DMS79 treated with DMSO at 0.1 percent for 48 hours (cell line): ENCODE data around the gene ANKRD13B.

ENCODE experiments used
- DNase-seq: peaks from one replicate; lab custom pipeline; 2025; lab: John Stamatoyannopoulos, UW

Gene ANKRD13B

DNA sequence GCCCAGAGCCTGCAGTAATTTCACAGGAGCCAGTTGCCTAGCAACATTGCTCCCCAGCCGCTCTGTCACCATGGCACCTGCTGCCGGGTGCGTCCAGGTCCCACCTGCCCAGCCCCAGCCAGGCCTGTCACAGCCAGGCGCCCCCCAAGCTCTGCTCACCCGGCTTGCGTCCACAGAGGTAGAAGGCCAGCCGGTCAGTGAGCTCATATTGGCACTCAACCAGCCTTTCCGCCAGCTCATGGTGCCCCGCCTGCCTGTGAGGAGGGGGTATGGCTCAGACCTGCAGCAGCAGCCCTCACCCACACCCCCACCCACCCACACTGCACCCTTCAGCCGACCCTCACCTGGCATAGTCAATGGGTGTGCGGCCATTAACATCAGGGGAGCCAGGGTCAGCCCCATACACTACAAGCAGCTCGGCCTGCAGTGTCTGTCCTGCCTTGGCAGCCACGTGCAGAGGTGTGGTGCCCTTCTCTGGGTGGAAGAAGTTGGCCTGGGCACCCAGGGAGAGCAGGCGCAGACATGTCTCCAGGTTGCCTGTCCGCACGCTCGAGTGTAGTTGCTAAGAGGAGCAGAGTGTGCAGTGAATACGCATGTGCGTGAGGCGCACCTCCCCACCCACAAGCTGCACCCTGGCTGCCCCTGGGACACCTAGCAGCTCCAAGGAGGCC lies 11.2 kb upstream of the ANKRD13B start:
- DNase-seq: peak; percentile 16

DNA sequence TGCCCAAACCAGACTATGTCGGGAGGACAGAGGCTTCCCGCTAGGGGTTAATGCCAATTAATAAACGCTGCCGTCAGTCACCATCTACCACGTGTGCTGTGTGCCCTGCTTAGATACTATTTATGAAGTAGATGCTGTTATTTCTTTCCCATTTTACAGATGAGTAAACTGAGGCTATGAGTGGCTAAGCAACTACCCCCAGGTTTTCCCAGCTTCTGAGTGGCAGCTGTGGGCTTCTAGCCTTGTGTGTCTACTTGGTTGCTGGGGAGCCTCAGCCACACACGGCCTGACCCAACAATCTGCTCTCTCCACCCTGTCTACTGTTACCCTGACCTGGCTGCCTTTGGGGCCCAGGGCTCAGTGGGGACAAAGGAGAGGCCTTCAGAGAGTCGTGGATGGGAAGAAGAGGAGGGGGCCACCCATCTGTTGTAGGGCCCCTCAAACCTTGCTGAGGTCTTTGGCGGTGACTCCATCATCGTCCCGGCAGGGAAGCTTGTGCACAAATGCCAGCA lies 10.6 kb upstream of the ANKRD13B start:
- DNase-seq: no peak

GRCh38 chr17:29582772-29583171 lies 10.2 kb upstream of the ANKRD13B start:
- no peak for DNase-seq

GRCh38 chr17:29583324-29584248 lies 9.3 kb upstream of the ANKRD13B start:
- DNase-seq: peak; percentile 16

GRCh38 chr17:29584452-29585079 lies 8.4 kb upstream of the ANKRD13B start:
- no peak for DNase-seq

- no peak for DNase-seq
These were observed 7.7 kb upstream of the ANKRD13B start for GRCh38 chr17:29585080-29585751.

DNA sequence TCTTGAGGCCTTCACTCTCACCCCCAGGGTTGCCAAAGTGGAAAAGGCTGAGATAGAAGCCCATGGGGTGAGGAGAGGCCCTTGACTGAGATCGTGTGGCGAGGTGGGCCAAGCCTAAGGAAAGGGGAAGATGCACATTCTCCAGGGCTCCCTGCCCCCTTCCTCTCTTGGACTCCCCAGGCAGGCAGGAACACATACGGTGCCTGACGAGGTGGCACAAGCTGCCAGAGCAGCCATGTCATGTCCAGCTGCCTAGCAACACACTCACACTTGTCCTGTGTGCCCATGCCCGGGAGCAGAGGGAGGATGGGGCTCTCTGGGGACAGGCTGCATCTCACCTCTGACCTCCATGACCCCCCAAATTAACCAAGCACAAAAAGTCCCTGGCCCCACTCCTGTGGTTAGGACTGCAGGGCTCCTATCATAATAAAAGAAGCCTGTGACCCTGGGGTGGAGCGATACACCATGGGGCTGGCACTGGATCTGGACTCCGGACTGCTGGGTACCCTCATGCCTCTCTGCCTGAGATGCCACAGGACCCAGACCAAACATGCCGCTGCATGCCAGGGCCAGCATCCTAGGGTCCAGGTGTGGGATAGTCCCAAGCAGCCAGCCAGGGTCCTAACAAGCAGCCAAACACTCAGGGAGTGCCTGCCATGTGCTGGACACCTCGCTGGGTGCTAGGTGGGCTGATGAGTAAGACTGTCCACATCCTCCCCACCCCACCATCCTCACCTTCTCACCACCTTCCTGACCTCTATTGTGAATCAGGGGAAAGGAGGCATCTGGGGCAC lies 6.1 kb upstream of the ANKRD13B start:
- no peak for DNase-seq

- no peak for DNase-seq
These were observed 5.3 kb upstream of the ANKRD13B start for GRCh38 chr17:29587591-29587990.

GRCh38 chr17:29588017-29588561 lies 4.8 kb upstream of the ANKRD13B start:
- DNase-seq: no peak

GRCh38 chr17:29588562-29589411 lies 4.1 kb upstream of the ANKRD13B start:
- DNase-seq: no peak

DNA sequence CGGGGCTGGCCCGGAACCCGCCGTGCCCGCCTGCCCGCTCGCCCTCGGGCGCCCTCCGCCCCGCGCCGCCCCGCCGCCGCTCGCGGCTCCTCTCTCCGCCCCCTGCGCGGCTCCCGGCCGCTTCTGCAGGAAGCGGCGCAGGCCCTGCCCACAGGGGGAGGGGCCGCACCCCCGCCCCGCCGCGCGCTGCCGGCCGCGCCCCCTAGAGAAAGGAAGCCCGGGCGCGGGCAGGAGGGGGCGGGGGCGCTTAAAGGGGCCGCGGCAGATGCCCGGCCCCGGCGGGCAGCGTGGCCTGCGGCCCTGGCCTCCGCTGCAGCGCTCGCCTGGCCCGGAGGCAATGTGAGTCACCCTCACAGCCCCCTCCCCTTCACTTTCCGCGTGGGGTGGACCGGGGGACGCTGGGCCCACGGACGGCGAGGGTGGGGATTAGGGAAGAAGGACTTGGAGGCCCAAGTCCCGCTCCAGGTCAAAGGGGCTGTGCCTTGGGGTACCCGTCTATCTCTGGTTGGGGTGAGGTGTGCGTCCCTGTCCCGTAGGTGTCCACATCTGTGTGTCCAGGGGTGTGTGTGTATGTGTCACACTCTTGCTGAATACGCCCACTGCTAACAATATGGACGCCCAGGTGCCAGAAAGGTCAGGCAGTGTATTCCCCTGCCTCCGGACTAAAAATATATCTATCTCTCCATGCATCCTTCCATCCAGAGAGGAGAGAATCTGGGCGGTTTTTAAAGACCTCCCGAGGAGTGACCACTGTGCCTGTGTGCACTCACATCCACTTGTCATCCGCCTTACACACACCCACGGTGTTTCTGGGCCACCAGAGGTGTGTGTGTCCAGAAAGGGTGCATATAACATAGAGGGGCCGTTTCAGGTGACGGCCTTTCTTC lies 3.2 kb upstream of the ANKRD13B start, which contains the start of gene GIT1:
Gene GIT1 (minus strand): TSS at position 125 of the 887 bp plus-strand sequence. CDS start 270 bp downstream, outside the sequence.
- peak; percentile 68 for DNase-seq

- peak; percentile 63 for DNase-seq
These were observed 2.4 kb upstream of the ANKRD13B start for GRCh38 chr17:29590411-29591145.

DNA sequence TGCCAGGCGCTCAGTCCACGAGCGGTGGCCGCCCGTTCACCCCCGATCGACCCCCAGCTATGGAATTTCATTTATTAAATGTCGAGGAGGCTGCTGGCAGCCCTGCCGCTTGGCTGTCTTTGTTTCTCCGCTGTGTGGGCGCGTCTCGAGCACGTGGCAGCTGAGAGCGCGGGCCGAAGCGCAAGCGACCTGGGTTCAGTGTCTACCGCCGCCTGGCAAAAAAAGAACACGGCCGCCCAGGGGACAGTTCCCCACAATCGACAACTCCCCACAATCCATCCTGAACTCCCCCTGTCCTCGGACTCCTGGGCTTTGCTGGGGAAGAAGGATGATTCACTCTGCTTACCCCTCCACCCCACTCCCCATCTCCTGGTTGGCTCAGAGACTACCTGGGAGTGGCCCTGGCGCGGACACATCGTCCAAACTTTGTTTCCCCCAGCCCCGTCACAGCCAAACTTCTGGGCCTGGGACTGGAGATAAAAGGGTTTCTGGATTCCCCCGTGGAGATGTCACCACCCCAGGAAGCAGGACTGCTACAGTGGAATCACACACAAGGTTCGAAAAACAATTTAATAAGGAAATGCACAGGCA lies 1.7 kb upstream of the ANKRD13B start:
- DNase-seq: no peak

GRCh38 chr17:29591737-29592608 lies 959 bp upstream of the ANKRD13B start:
- DNase-seq: peak; percentile 92

DNA sequence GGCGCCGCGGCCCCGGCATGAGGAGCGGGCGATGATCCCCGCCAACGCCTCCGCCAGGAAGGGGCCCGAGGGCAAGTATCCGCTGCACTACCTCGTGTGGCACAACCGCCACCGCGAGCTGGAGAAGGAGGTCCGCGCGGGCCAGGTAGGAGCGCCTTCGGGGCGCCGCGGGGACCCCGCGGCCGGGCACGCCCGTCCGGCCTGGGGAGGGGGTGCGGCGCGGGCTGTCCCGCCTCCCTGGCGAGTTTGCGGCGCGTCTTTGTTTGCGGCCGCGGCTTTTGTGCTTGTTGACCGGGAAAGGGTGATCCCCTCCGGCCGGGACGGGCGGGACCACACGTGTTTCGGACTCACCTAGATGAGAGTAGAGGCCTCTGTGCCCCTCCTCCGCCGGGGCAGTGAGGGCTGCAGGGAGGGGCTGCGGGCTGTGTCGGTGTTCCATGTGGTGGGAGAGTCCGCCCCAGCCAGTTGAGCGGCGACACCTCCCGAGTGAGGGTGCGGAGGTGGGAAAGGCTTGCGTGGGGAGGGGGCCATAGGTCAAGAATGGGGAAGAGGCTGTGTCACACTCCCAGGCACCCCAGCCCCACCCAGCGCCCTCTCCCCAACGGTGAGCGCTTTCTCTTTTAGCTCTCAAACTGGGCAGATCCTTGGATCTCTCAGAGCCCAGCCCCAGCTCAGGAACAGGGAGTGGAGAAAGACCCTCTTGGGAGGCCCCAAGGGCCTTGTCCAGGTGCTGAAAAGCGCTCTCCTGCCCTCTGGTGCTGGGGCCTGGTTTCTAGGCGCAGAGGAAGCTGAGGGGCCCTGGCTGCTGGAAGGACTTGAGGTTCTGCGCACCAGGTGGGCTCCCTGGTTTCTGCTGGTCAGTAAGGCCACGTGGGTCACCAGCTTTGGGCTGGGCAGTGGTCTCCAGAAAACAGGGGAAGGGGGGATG lies 923 bp downstream of the ANKRD13B start:
- peak; percentile 47 for DNase-seq
